Loucy (cell line): Measurements from ENCODE around the gene RELT.

Experiments used
- H2AFZ ChIP-seq: fragments of 200-600 bp; sonication (generic); 2 replicates; pipeline ENCODE4 v1.6.0; 2016; ENCODE audit warnings: antibody characterized with exemption, mild to moderate bottlenecking, low read length, moderate library complexity
- H3F3A ChIP-seq: fragments of 200-600 bp; 2 replicates; pipeline ENCODE4 v1.6.0; 2016; ENCODE audit warnings: antibody characterized with exemption, low read depth, mild to moderate bottlenecking
- H3K27me3 ChIP-seq: fragments of 200-600 bp; sonication (generic); 2 replicates; pipeline ENCODE4 v1.6.1; 2014; ENCODE audit warnings: low read length, mild to moderate bottlenecking; ENCODE audit not compliant: insufficient read depth, poor library complexity, severe bottlenecking
- H3K36me3 ChIP-seq: fragments of 200-600 bp; sonication (generic); 2 replicates; pipeline ENCODE4 v1.6.1; 2016; ENCODE audit warnings: low read length; ENCODE audit not compliant: insufficient read depth
- H3K4me1 ChIP-seq: fragments of 200-600 bp; sonication (generic); 2 replicates; pipeline ENCODE4 v1.5.1; 2014; ENCODE audit warnings: low read length, mild to moderate bottlenecking; ENCODE audit not compliant: insufficient read depth, poor library complexity, severe bottlenecking
- H3K4me2 ChIP-seq: fragments of 200-600 bp; sonication (generic); 2 replicates; pipeline ENCODE4 v1.6.0; 2014; ENCODE audit warnings: antibody characterized with exemption, low read length, low read depth, mild to moderate bottlenecking; ENCODE audit not compliant: poor library complexity, severe bottlenecking
- H3K4me3 ChIP-seq: fragments of 200-600 bp; sonication (generic); 2 replicates; pipeline ENCODE4 v1.5.1; 2014; ENCODE audit warnings: low read length, mild to moderate bottlenecking, mixed read lengths; ENCODE audit not compliant: poor library complexity, severe bottlenecking
- H3K79me2 ChIP-seq: fragments of 200-600 bp; sonication (generic); 2 replicates; pipeline ENCODE4 v1.6.1; 2014; ENCODE audit warnings: low read length; ENCODE audit not compliant: insufficient read depth
- H3K9ac ChIP-seq: fragments of 200-600 bp; sonication (generic); 2 replicates; pipeline ENCODE4 v1.6.0; 2014; ENCODE audit warnings: mild to moderate bottlenecking, low read depth, low read length, moderate library complexity; ENCODE audit not compliant: poor library complexity, severe bottlenecking
- H3K9me2 ChIP-seq: fragments of 200-600 bp; sonication (generic); replicated peaks from 2 replicates; pipeline ENCODE4 v1.6.1; 2016; ENCODE audit warnings: low read depth, low read length, mixed read lengths
- H3K9me3 ChIP-seq: fragments of 200-600 bp; sonication (generic); 2 replicates; pipeline ENCODE4 v1.6.1; 2014; ENCODE audit warnings: mild to moderate bottlenecking, antibody characterized with exemption, low read length, low read depth; ENCODE audit not compliant: insufficient read depth
- H4K20me1 ChIP-seq: fragments of 200-600 bp; sonication (generic); 2 replicates; pipeline ENCODE4 v1.6.0; 2014; ENCODE audit warnings: antibody characterized with exemption, low read length, mild to moderate bottlenecking; ENCODE audit not compliant: insufficient read depth, poor library complexity, severe bottlenecking
- EZH2phosphoT487 ChIP-seq: fragments of 200-600 bp; IDR thresholded peaks from 2 replicates; pipeline ENCODE4 v1.6.1; 2018; ENCODE audit warnings: antibody characterized with exemption, mild to moderate bottlenecking, moderate library complexity, borderline replicate concordance
- TF ChIP-seq, protein P1 (sequence below): fragments of 200-600 bp; sonication (generic); conservative IDR thresholded peaks from 2 replicates; pipeline ENCODE4 v1.5.1; 2014; ENCODE audit warnings: mild to moderate bottlenecking, antibody characterized with exemption, low read length

RELT gene

GRCh38 chr11:73426219-73426850 lies 50.1 kb downstream of the RELT start:
- Histone ChIP-seq H3F3A (no peaks in the 10 kb centered on the region), H4K20me1 (no peaks in the 10 kb centered on the region), H3K27me3 (no peaks in the 10 kb centered on the region), H3K9me2 (no peaks in the 10 kb centered on the region), H3K4me3 (no peak overlapping the region), H3K4me2 (no peak overlapping the region), H3K36me3 (peaks cover 18% of the 10 kb centered on the region; the same call in 1 of the 2 replicates), H2AFZ (no peak overlapping the region), H3K9ac (no peak overlapping the region), H3K79me2 (no peaks in the 10 kb centered on the region), H3K9me3 (no peaks in the 10 kb centered on the region), H3K4me1 (peaks cover 10% of the 10 kb centered on the region)
- no peak for TF ChIP-seq EZH2phosphoT487
- TF ChIP-seq, protein P1, sequence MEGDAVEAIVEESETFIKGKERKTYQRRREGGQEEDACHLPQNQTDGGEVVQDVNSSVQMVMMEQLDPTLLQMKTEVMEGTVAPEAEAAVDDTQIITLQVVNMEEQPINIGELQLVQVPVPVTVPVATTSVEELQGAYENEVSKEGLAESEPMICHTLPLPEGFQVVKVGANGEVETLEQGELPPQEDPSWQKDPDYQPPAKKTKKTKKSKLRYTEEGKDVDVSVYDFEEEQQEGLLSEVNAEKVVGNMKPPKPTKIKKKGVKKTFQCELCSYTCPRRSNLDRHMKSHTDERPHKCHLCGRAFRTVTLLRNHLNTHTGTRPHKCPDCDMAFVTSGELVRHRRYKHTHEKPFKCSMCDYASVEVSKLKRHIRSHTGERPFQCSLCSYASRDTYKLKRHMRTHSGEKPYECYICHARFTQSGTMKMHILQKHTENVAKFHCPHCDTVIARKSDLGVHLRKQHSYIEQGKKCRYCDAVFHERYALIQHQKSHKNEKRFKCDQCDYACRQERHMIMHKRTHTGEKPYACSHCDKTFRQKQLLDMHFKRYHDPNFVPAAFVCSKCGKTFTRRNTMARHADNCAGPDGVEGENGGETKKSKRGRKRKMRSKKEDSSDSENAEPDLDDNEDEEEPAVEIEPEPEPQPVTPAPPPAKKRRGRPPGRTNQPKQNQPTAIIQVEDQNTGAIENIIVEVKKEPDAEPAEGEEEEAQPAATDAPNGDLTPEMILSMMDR, result no peak

- Histone ChIP-seq H3K27me3 (no peaks in the 10 kb centered on the region), H3K9ac (no peak overlapping the region), H3K36me3 (peaks cover 18% of the 10 kb centered on the region; the same call in 1 of the 2 replicates), H4K20me1 (no peaks in the 10 kb centered on the region), H3K4me2 (no peak overlapping the region), H3K4me3 (no peak overlapping the region), H3K9me3 (no peaks in the 10 kb centered on the region), H3K79me2 (no peaks in the 10 kb centered on the region), H3F3A (no peaks in the 10 kb centered on the region), H3K9me2 (no peaks in the 10 kb centered on the region), H3K4me1 (peaks cover 10% of the 10 kb centered on the region), H2AFZ (no peak overlapping the region)
- TF ChIP-seq, protein P1, result no peak
- TF ChIP-seq EZH2phosphoT487, result no peak
These were observed 52.0 kb downstream of the RELT start for GRCh38 chr11:73428227-73428626.

DNA sequence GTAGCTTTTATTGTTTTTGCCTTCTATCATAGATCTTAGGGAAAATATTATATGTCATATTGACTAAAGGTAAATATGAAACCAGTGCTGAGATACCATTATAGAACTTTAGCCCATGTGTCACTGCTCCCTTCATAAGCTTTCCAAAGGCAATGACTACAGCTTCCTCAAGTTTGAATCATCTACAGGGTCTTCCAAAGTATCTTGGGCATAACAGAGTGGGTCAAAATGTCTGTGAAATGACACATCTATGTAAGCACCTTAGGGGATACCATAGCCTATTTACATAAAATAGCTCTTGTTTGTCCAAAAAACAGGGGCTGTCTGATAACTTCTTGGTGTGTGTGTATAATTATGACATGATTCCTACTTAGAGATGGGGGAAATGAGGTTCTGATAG lies 52.5 kb downstream of the RELT start:
- H3K9me3 ChIP-seq, result no peaks in the 10 kb centered on the region
- H3K9me2 ChIP-seq, result no peaks in the 10 kb centered on the region
- H3K4me2 ChIP-seq, result no peak overlapping the region
- no peak overlapping the region for H2AFZ ChIP-seq
- H3K4me1 ChIP-seq, result peaks cover 10% of the 10 kb centered on the region
- no peaks in the 10 kb centered on the region for H3F3A ChIP-seq
- H4K20me1 ChIP-seq, result no peaks in the 10 kb centered on the region
- TF ChIP-seq, protein P1, result no peak
- no peak for TF ChIP-seq EZH2phosphoT487
- H3K79me2 ChIP-seq, result no peaks in the 10 kb centered on the region; the same call in 1 of the 2 replicates
- H3K9ac ChIP-seq, result no peak overlapping the region
- no peak overlapping the region for H3K4me3 ChIP-seq
- peaks cover 18% of the 10 kb centered on the region; the same call in 1 of the 2 replicates for H3K36me3 ChIP-seq
- no peaks in the 10 kb centered on the region for H3K27me3 ChIP-seq
